Suprapubic skin (tissue), 4 donors: ENCODE data around the gene RAPGEF6. TPM values are rescaled to one million over a fixed set of nuclear protein-coding genes. Genes with fewer than 3 reads are reported as not detected.

Experiments
- DNase-seq, 2 donors: peaks; one replicate each; pipeline ENCODE4 v3.0.0-alpha.2; 2019; ENCODE audit warnings: low spot score in 2 of 2
- H3K27ac ChIP-seq: fragments of 200-600 bp; sonication (generic); one replicate; pipeline ENCODE4 v1.5.1; 2019
- H3K27me3 ChIP-seq: fragments of 200-600 bp; sonication (generic); one replicate; pipeline ENCODE4 v1.5.1; 2019
- H3K36me3 ChIP-seq: fragments of 200-600 bp; sonication (generic); one replicate; pipeline ENCODE4 v1.5.1; 2019
- H3K4me1 ChIP-seq: fragments of 200-600 bp; sonication (generic); one replicate; pipeline ENCODE4 v1.5.1; 2019
- H3K4me3 ChIP-seq: fragments of 200-600 bp; sonication (generic); one replicate; pipeline ENCODE4 v1.5.1; 2019; ENCODE audit warnings: mild to moderate bottlenecking
- H3K9me3 ChIP-seq: fragments of 200-600 bp; sonication (generic); one replicate; pipeline ENCODE4 v1.5.1; 2019
- CTCF ChIP-seq, 2 donors: fragments of 200-600 bp in 1 of 2; fragments of 450-650 bp in 1 of 2; sonication (generic) in 1 of 2; IDR thresholded peaks; one replicate each; pipeline ENCODE4 v1.5.1; 2016 to 2019; ENCODE audit warnings: antibody characterized with exemption in 2 of 2, mild to moderate bottlenecking in 1 of 2, moderate library complexity in 1 of 2
- EP300 ChIP-seq: sonication (generic); formaldehyde crosslinking; IDR thresholded peaks from one replicate; pipeline ENCODE4 v1.6.1; 2017; ENCODE audit warnings: antibody characterized with exemption
- POLR2A ChIP-seq, 2 donors: fragments of 450-650 bp; IDR thresholded peaks; one replicate each; pipeline ENCODE4 v1.6.1; 2017; ENCODE audit warnings: antibody characterized with exemption in 2 of 2, mild to moderate bottlenecking in 2 of 2, moderate library complexity in 2 of 2
- POLR2AphosphoS5 ChIP-seq, 3 donors: sonication (generic); formaldehyde crosslinking; IDR thresholded peaks; one replicate each; pipeline ENCODE4 v1.6.1; 2017; ENCODE audit warnings: antibody characterized with exemption in 3 of 3
- WGBS: methylation state at CpG from one replicate; pipeline ENCODE4 v1.1.5; 2018; 5-methylcytosine and 5-hydroxymethylcytosine counted together
- total RNA-seq, 4 donors: library from RNA; depleted of rRNA; stranded (reverse); fragments of >200 nt; gene quantifications; one replicate each; pipeline ENCODE4 v1.1.0, GENCODE V29; 2016

RAPGEF6 gene
- total RNA-seq, 4 donors from 2014 or later, result 17.8 to 38.3 (median 20.6) TPM

GRCh38 chr5:131386779-131387178, 248.2 kb downstream of the RAPGEF6 start:
- H3K36me3 ChIP-seq, result peaks cover 21% of the 10 kb centered on the region
- no peak for DNase-seq
- WGBS, result 57% methylated on average over 4 of the region's 4 CpGs
- no peak overlapping the region for H3K27ac ChIP-seq
- peaks cover 2% of the 10 kb centered on the region for H3K4me1 ChIP-seq
- H3K4me3 ChIP-seq, result no peak overlapping the region
- no peaks in the 10 kb centered on the region for H3K9me3 ChIP-seq
- H3K27me3 ChIP-seq, result no peaks in the 10 kb centered on the region
- TF ChIP-seq POLR2A (IDR thresholded peaks at IDR 0.05) (no peak), POLR2AphosphoS5 (IDR thresholded peaks at IDR 0.05) (no peak), EP300 (no peak), CTCF (IDR thresholded peaks at IDR 0.05) (no peak)

GRCh38 chr5:131386124-131386523, 248.9 kb downstream of the RAPGEF6 start:
- H3K27ac ChIP-seq, result no peak overlapping the region
- no peaks in the 10 kb centered on the region for H3K9me3 ChIP-seq
- no peak for DNase-seq
- H3K4me3 ChIP-seq, result no peak overlapping the region
- WGBS, result 96% methylated on average over 3 of the region's 3 CpGs
- H3K4me1 ChIP-seq, result peaks cover 5% of the 10 kb centered on the region
- no peaks in the 10 kb centered on the region for H3K27me3 ChIP-seq
- TF ChIP-seq POLR2AphosphoS5 (IDR thresholded peaks at IDR 0.05) (no peak), EP300 (no peak)
- peaks cover 17% of the 10 kb centered on the region for H3K36me3 ChIP-seq

GRCh38 chr5:131384616-131385214, 250.3 kb downstream of the RAPGEF6 start:
- Histone ChIP-seq H3K36me3 (peaks cover 13% of the 10 kb centered on the region), H3K27me3 (no peaks in the 10 kb centered on the region), H3K4me3 (no peak overlapping the region), H3K9me3 (no peaks in the 10 kb centered on the region), H3K27ac (no peak overlapping the region), H3K4me1 (peaks cover 13% of the 10 kb centered on the region)
- DNase-seq, result no peak
- TF ChIP-seq POLR2AphosphoS5 (IDR thresholded peaks at IDR 0.05), result no peak
- TF ChIP-seq POLR2A (IDR thresholded peaks at IDR 0.05), result no peak
- no peak for TF ChIP-seq EP300
- no peak for TF ChIP-seq CTCF (IDR thresholded peaks at IDR 0.05)
- 93% methylated on average over 3 of the region's 3 CpGs for WGBS

- Histone ChIP-seq H3K36me3 (peaks cover 13% of the 10 kb centered on the region), H3K9me3 (no peaks in the 10 kb centered on the region), H3K27me3 (no peaks in the 10 kb centered on the region), H3K4me1 (peaks cover 18% of the 10 kb centered on the region), H3K27ac (no peak overlapping the region), H3K4me3 (no peak overlapping the region)
- WGBS, result 81% methylated on average over 6 of the region's 6 CpGs
- no peak for TF ChIP-seq POLR2A (IDR thresholded peaks at IDR 0.05)
- no peak for TF ChIP-seq CTCF (IDR thresholded peaks at IDR 0.05)
- TF ChIP-seq POLR2AphosphoS5 (IDR thresholded peaks at IDR 0.05), result no peak
- no peak for TF ChIP-seq EP300
- DNase-seq, result no peak
Observed at GRCh38 chr5:131384173-131384572, 250.9 kb downstream of the RAPGEF6 start.

GRCh38 chr5:131382407-131383395, 252.3 kb downstream of the RAPGEF6 start:
- H3K4me3 ChIP-seq, result no peak overlapping the region
- TF ChIP-seq POLR2AphosphoS5 (IDR thresholded peaks at IDR 0.05) (no peak), EP300 (no peak), CTCF (IDR thresholded peaks at IDR 0.05) (peak in 1 of 2 donors; percentile 47), POLR2A (IDR thresholded peaks at IDR 0.05) (no peak)
- no peaks in the 10 kb centered on the region for H3K9me3 ChIP-seq
- no peak overlapping the region for H3K27ac ChIP-seq
- H3K4me1 ChIP-seq, result peaks cover 29% of the 10 kb centered on the region
- no peak for DNase-seq
- WGBS, result 62% methylated on average over 3 of the region's 3 CpGs
- peaks cover 13% of the 10 kb centered on the region for H3K36me3 ChIP-seq
- H3K27me3 ChIP-seq, result no peaks in the 10 kb centered on the region
